Mucosa of stomach (tissue), 1 donor: ENCODE data around the gene NEK4.

Experiments
- H3K27me3 ChIP-seq: one replicate; pipeline ENCODE4 v1.7.0; 2013; ENCODE audit warnings: mild to moderate bottlenecking, low read length; ENCODE audit not compliant: control insufficient read depth, insufficient read depth
- H3K36me3 ChIP-seq: one replicate; pipeline ENCODE4 v1.7.0; 2013; ENCODE audit warnings: low read length; ENCODE audit not compliant: control insufficient read depth, insufficient read depth
- H3K4me1 ChIP-seq: one replicate; pipeline ENCODE4 v1.7.0; 2013; ENCODE audit warnings: mild to moderate bottlenecking, low read length; ENCODE audit not compliant: control insufficient read depth, insufficient read depth
- H3K4me3 ChIP-seq: one replicate; pipeline ENCODE4 v1.7.0; 2013; ENCODE audit warnings: low read length
- H3K9ac ChIP-seq: one replicate; pipeline ENCODE4 v1.7.0; 2013; ENCODE audit warnings: mild to moderate bottlenecking, low read length, moderate library complexity
- H3K9me3 ChIP-seq: one replicate; pipeline ENCODE4 v1.7.0; 2013; ENCODE audit warnings: mild to moderate bottlenecking, low read length, moderate library complexity; ENCODE audit not compliant: control insufficient read depth
- donor health status: Pancreatic carcinoma.

Gene NEK4

DNA sequence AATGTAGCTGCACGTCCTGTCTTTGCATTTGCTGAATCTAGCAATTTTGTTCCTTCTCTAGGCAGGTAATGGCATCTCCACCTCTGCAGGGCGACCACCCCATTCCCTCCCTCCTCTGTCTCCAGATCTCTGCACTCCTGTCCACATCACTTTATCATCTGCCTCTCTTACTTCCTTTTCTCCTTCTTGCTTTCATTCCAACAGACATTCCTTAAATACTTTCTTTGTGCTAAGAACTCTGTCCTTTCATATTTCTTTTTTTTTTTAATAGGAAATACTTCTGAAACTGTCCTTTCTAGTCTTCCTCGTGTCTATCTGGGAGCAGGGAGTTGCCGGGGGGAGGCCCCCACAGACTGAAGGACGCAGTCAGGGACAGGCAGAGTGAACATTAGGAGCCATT is 31.1 kb upstream of the NEK4 start:
- Histone ChIP-seq H3K36me3 (no peaks in the 10 kb centered on the region), H3K4me1 (no peaks in the 10 kb centered on the region), H3K4me3 (no peak overlapping the region), H3K27me3 (no peaks in the 10 kb centered on the region), H3K9ac (no peak overlapping the region), H3K9me3 (no peaks in the 10 kb centered on the region)

GRCh38 chr3:52800079-52800478 is 29.3 kb upstream of the NEK4 start:
- H3K36me3 ChIP-seq: no peaks in the 10 kb centered on the region
- H3K27me3 ChIP-seq: no peaks in the 10 kb centered on the region

DNA sequence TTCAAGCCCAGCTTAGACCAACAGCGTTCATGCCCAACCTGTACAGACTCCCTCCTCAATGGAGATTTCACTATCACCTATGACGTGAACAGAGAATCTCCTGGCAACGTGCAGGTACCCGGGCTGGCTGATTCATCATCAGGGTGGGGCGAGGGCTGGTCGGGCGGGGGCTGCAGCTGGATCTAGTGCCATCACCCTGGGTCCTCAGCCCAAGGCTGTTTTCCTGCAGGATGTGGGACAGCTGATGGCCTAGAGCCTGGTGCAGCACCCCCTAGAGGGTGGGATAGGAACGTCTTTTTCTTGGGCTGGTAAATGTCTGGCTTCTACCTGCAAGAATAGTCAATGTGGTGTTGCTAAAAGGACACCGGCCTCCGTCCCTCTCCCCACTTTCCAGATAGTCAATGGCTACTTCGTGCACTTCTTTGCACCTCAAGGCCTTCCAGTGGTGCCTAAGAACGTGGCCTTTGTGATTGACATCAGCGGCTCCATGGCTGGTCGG is 28.3 kb upstream of the NEK4 start:
- H3K36me3 ChIP-seq: no peaks in the 10 kb centered on the region
- no peaks in the 10 kb centered on the region for H3K27me3 ChIP-seq
- H3K9me3 ChIP-seq: no peaks in the 10 kb centered on the region
- H3K9ac ChIP-seq: no peak overlapping the region
- H3K4me1 ChIP-seq: no peaks in the 10 kb centered on the region
- no peak overlapping the region for H3K4me3 ChIP-seq

More at GRCh38 chr3:52800079-52800478, 29.3 kb upstream of the NEK4 start:
- no peaks in the 10 kb centered on the region for H3K4me1 ChIP-seq
- H3K9ac ChIP-seq: no peak overlapping the region
- H3K4me3 ChIP-seq: no peak overlapping the region
- no peaks in the 10 kb centered on the region for H3K9me3 ChIP-seq

DNA sequence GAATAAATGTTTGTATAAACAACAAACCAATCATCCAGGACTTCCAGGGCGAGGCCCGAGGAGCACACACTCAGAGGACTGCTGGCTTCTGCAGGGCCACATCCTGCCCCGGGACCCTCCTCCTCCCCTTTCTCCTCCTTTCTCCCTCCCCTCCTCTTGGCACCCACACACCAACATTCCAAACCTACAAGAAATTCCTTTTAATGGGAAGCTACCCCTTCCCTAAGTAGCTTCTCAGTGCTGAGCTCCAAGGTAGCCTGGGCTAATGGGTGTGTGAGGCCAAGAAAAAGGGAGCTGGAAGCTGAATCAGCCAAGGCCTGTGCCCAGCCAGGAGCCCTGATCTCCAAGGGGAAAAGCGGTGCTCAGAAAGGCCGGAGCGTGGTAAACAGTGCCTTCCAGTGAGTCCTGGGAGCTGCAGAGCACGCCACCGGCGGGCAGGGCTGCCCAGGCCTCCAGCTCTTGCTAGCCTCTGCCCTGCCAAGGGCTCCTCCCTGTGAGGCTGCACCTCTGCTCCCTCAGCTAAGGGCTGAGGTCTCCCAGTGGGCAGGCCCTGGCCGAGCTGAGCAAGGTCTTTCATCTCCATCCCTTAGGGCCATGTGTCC is 27.7 kb upstream of the NEK4 start:
- no peak overlapping the region for H3K4me3 ChIP-seq
- no peaks in the 10 kb centered on the region for H3K36me3 ChIP-seq
- no peaks in the 10 kb centered on the region for H3K9me3 ChIP-seq
- H3K4me1 ChIP-seq: no peaks in the 10 kb centered on the region
- no peaks in the 10 kb centered on the region for H3K27me3 ChIP-seq
- H3K9ac ChIP-seq: no peak overlapping the region

DNA sequence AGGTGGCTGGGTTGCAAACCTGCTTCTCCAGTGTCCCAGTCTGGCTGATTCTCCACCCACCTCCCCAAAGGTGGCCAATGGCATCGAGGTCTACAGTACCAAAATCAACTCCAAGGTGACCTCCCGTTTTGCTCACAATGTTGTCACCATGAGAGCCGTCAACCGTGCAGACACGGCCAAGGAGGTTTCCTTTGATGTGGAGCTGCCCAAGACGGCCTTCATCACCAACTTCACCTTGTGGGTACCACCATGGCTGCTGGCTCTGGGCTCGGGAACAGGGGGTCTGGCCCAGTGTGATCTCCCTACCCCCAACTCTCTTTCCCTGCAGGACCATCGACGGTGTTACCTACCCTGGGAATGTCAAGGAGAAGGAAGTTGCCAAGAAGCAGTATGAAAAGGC is 25.7 kb upstream of the NEK4 start:
- Histone ChIP-seq H3K4me1 (no peaks in the 10 kb centered on the region), H3K9me3 (no peaks in the 10 kb centered on the region), H3K9ac (no peak overlapping the region), H3K4me3 (no peak overlapping the region), H3K27me3 (no peaks in the 10 kb centered on the region), H3K36me3 (no peaks in the 10 kb centered on the region)

DNA sequence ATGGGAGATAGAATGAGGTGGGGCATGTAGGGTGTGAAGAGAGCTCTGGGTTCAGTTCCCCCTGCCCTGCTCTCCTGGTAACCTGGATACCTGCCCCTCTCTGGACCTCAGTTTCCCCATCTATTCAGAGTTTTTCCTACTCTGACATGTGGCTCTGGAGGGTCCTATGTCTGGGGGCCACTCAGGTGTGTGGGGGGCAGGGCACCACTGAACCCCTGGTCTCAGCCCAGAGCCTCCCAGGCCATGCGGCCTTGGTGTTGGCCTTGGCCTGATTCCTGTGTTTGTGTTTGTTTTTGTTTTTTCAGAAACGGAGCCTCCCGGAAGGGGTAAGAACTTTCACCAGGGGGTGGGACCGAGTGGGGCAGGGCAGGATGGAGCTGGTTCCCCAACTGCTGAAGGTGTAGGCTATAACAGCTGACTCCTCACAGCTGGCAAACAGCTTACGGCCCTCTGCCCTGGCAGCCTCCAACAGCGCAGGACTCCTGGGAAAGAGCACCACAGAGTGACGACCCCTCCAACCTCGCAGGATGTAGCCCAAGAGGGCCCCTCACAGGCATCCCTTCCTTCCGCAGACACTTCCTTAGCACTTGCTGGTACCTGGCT is 24.7 kb upstream of the NEK4 start:
- Histone ChIP-seq H3K9ac (no peak overlapping the region), H3K27me3 (no peaks in the 10 kb centered on the region), H3K9me3 (no peaks in the 10 kb centered on the region), H3K4me3 (no peak overlapping the region), H3K4me1 (no peaks in the 10 kb centered on the region), H3K36me3 (no peaks in the 10 kb centered on the region)

DNA sequence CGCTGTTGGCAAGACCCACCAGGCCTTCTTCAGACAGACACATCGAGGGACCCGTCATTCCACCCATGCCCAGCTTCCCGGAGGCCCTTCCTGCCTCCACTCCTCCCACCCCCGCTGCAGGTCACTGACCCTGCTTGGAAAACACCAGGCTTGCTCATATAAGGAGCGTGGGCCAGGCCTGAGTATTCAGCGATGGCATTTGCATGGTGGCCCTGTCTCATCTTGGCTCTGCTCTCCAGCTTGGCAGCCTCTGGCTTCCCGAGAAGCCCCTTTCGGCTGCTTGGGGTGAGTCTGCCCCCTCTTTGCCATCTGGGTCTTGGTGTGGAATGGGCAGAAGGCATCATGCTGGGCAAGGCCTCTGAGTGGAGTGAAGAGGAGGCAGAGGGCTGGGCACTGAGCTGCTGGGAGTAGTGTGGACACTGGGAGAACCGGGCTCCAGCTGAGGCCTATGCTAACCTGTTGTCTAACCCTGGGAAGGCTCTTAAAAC is 23.9 kb upstream of the NEK4 start, which contains the start of gene ITIH3:
ITIH3 (plus strand) TSS at position 185 of the 488 bp plus-strand sequence; CDS start at position 193, 8 bp downstream.
- H3K9me3 ChIP-seq: no peaks in the 10 kb centered on the region
- H3K4me1 ChIP-seq: no peaks in the 10 kb centered on the region
- H3K36me3 ChIP-seq: no peaks in the 10 kb centered on the region
- no peaks in the 10 kb centered on the region for H3K27me3 ChIP-seq
- H3K4me3 ChIP-seq: no peak within 1 kb of the TSS
- H3K9ac ChIP-seq: no peak within 1 kb of the TSS

- no peaks in the 10 kb centered on the region for H3K36me3 ChIP-seq
- H3K9me3 ChIP-seq: no peaks in the 10 kb centered on the region
- no peaks in the 10 kb centered on the region for H3K4me1 ChIP-seq
- no peak overlapping the region for H3K4me3 ChIP-seq
- H3K27me3 ChIP-seq: no peaks in the 10 kb centered on the region
- no peak overlapping the region for H3K9ac ChIP-seq
These were observed 23.2 kb upstream of the NEK4 start for GRCh38 chr3:52793702-52794611.

- no peak overlapping the region for H3K9ac ChIP-seq
- H3K9me3 ChIP-seq: no peaks in the 10 kb centered on the region
- H3K36me3 ChIP-seq: no peaks in the 10 kb centered on the region
- no peak overlapping the region for H3K4me3 ChIP-seq
- H3K4me1 ChIP-seq: no peaks in the 10 kb centered on the region
- H3K27me3 ChIP-seq: no peaks in the 10 kb centered on the region
These were observed 22.4 kb upstream of the NEK4 start for GRCh38 chr3:52792961-52793695.

DNA sequence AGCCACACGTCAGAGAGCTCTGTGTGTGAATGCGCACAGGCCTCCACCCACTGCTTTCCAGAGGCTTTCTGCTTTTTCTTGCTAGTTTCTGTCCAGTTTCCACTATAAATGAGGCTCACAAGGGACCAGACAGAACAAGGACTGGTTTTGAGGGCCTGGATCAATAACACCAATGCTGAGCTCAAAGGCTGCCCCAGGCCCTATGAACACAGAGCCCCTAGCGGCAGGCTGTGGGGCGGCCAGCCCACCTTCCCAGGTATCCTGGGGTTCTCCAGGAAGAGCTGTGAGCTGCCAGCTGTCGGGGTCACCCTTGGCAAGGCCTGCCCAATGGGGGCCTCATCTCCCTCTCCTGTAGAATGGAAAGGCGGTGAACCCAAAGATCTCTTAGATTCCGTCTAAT is 21.7 kb upstream of the NEK4 start:
- H3K27me3 ChIP-seq: no peaks in the 10 kb centered on the region
- no peaks in the 10 kb centered on the region for H3K36me3 ChIP-seq
- no peak overlapping the region for H3K4me3 ChIP-seq
- no peak overlapping the region for H3K9ac ChIP-seq
- no peaks in the 10 kb centered on the region for H3K9me3 ChIP-seq
- H3K4me1 ChIP-seq: no peaks in the 10 kb centered on the region

GRCh38 chr3:52791928-52792327 is 21.2 kb upstream of the NEK4 start:
- Histone ChIP-seq H3K9me3 (no peaks in the 10 kb centered on the region), H3K4me3 (no peak overlapping the region), H3K36me3 (no peaks in the 10 kb centered on the region), H3K4me1 (no peaks in the 10 kb centered on the region), H3K9ac (no peak overlapping the region), H3K27me3 (no peaks in the 10 kb centered on the region)
